Transverse colon (tissue), 4 donors: ENCODE results near the gene UBE2G1. TPM values are rescaled to one million over a fixed set of nuclear protein-coding genes. Genes with fewer than 3 reads are reported as not detected.

Experiments
- DNase-seq: peaks from one replicate; pipeline ENCODE4 v3.0.0-alpha.2; 2019
- H3K27ac ChIP-seq, 4 donors: fragments of 200-600 bp; sonication (generic); 2 replicates each; pipeline ENCODE4 v1.5.1; 2016 to 2018; ENCODE audit warnings: inconsistent platforms in 4 of 4
- H3K27me3 ChIP-seq: fragments of 200-600 bp; sonication (generic); 2 replicates; pipeline ENCODE4 v1.5.1; 2017; ENCODE audit warnings: inconsistent platforms
- H3K36me3 ChIP-seq, 4 donors: fragments of 200-600 bp; sonication (generic); 2 replicates each; pipeline ENCODE4 v1.5.1; 2017 to 2019; ENCODE audit warnings: inconsistent platforms in 4 of 4
- H3K4me1 ChIP-seq, 4 donors: fragments of 200-600 bp; sonication (generic); 2 replicates each; pipeline ENCODE4 v1.5.1; 2017 to 2020; ENCODE audit warnings: inconsistent platforms in 4 of 4
- H3K4me3 ChIP-seq, 4 donors: fragments of 200-600 bp; sonication (generic); 1 replicate in 1 of 4; 2 replicates in 3 of 4; pipeline versions ENCODE4 v1.5.1 to v1.6.1; 2017 to 2019; ENCODE audit warnings: inconsistent platforms in 4 of 4
- H3K9me3 ChIP-seq, 2 donors: fragments of 200-600 bp; sonication (generic); 2 replicates each; pipeline ENCODE4 v1.5.1; 2017 to 2019; ENCODE audit warnings: inconsistent platforms in 2 of 2
- CTCF ChIP-seq, 5 experiments: fragments of 200-600 bp in 3 of 5; fragments of 450-650 bp in 2 of 5; sonication (generic) in 3 of 5; IDR thresholded peaks; 1 replicate in 2 of 5; 2 replicates in 3 of 5; pipeline ENCODE4 v1.5.1; 2016 to 2017; ENCODE audit warnings: antibody characterized with exemption in 5 of 5, inconsistent platforms in 3 of 5, mild to moderate bottlenecking in 2 of 5, moderate library complexity in 1 of 5
- EP300 ChIP-seq: sonication (generic); formaldehyde crosslinking; IDR thresholded peaks from one replicate; pipeline ENCODE4 v1.6.1; 2017; ENCODE audit warnings: antibody characterized with exemption, low read depth
- POLR2A ChIP-seq: fragments of 450-650 bp; IDR thresholded peaks from one replicate; pipeline ENCODE4 v1.6.1; 2016; ENCODE audit warnings: antibody characterized with exemption, mild to moderate bottlenecking, moderate library complexity
- POLR2AphosphoS5 ChIP-seq, 3 donors: sonication (generic); formaldehyde crosslinking; IDR thresholded peaks; one replicate each; pipeline ENCODE4 v1.6.1; 2016; ENCODE audit warnings: antibody characterized with exemption in 3 of 3
- WGBS, 2 donors: methylation state at CpG; one replicate each; pipeline ENCODE4 v1.1.5; 2018; ENCODE audit warnings: low coverage in 1 of 2; 5-methylcytosine and 5-hydroxymethylcytosine counted together
- in situ Hi-C, 4 donors: fragments of 200-750 bp; cut with MboI; loops; one replicate each; pipeline versions ENCODE4 v1.15.0 to v1.15.1; 2017; ENCODE audit warnings: low sequenced_read_pairs in 3 of 4, low pct_ligation_motif_present in 1 of 4, low pct_unique_long_range_greater_than_20kb in 1 of 4
- intact Hi-C: fragments of 100-400 bp; cut with DNase I; formaldehyde crosslinking; loops from one replicate; pipeline ENCODE4 v1.15.1; 2023; ENCODE audit warnings: low total_unique reads
- total RNA-seq, 4 donors: library from RNA; depleted of rRNA; stranded (reverse); fragments of >200 nt; gene quantifications; one replicate each; pipeline ENCODE4 v1.1.0, GENCODE V29; 2016

The UBE2G1 gene
- total RNA-seq, 4 donors from 2014 or later: 41.6 to 104 (median 53.0) TPM

GRCh38 chr17:4276514-4276913 is 90.0 kb downstream of the UBE2G1 start:
- WGBS, 2 donors: 88 to 97% methylated on average over 5 of the region's 5 CpGs
- H3K4me3 ChIP-seq: no peak overlapping the region
- H3K36me3 ChIP-seq: peaks cover 0 to 28% (median 2%) of the 10 kb centered on the region in 4 donors
- no peaks in the 10 kb centered on the region for H3K4me1 ChIP-seq
- in situ Hi-C loops (no loop called here), intact Hi-C loops (no loop called here)
- no peaks in the 10 kb centered on the region for H3K27me3 ChIP-seq
- no peak for DNase-seq
- no peaks in the 10 kb centered on the region for H3K9me3 ChIP-seq
- TF ChIP-seq EP300 (no peak), CTCF (IDR thresholded peaks at IDR 0.05) (no peak), POLR2A (no peak), POLR2AphosphoS5 (IDR thresholded peaks at IDR 0.05) (no peak)
- no peak overlapping the region for H3K27ac ChIP-seq

GRCh38 chr17:4272972-4273368 is 93.5 kb downstream of the UBE2G1 start:
- intact Hi-C loops (no loop called here), in situ Hi-C loops (no loop called here)
- Histone ChIP-seq H3K27ac (no peak overlapping the region), H3K4me3 (no peak overlapping the region), H3K9me3 (no peaks in the 10 kb centered on the region), H3K27me3 (no peaks in the 10 kb centered on the region), H3K4me1 (no peaks in the 10 kb centered on the region), H3K36me3 (peaks cover 0 to 7% (median 2%) of the 10 kb centered on the region in 4 donors)
- TF ChIP-seq POLR2AphosphoS5 (IDR thresholded peaks at IDR 0.05) (no peak), CTCF (IDR thresholded peaks at IDR 0.05) (no peak), EP300 (no peak), POLR2A (no peak)
- WGBS, 2 donors: 90 to 92% methylated on average over 4 of the region's 4 CpGs
- no peak for DNase-seq

- H3K27ac ChIP-seq: no peak overlapping the region
- no peak overlapping the region for H3K4me3 ChIP-seq
- in situ Hi-C loops (no loop called here), intact Hi-C loops (no loop called here)
- no peaks in the 10 kb centered on the region for H3K4me1 ChIP-seq
- H3K27me3 ChIP-seq: no peaks in the 10 kb centered on the region
- H3K36me3 ChIP-seq: peaks cover 0 to 4% (median 0%) of the 10 kb centered on the region in 4 donors
- no peaks in the 10 kb centered on the region for H3K9me3 ChIP-seq
- TF ChIP-seq POLR2A: no peak
- TF ChIP-seq CTCF (IDR thresholded peaks at IDR 0.05): no peak
- TF ChIP-seq POLR2AphosphoS5 (IDR thresholded peaks at IDR 0.05): no peak
- TF ChIP-seq EP300: no peak
- DNase-seq: no peak
- WGBS, 2 donors: 90 to 92% methylated on average over 6 of the region's 6 CpGs
Observed at GRCh38 chr17:4272213-4272971, 94.1 kb downstream of the UBE2G1 start.

GRCh38 chr17:4270736-4271135 is 95.7 kb downstream of the UBE2G1 start:
- DNase-seq: no peak
- in situ Hi-C loops: no loop called here
- Histone ChIP-seq H3K36me3 (peaks cover 0 to 4% (median 0%) of the 10 kb centered on the region in 4 donors), H3K9me3 (no peaks in the 10 kb centered on the region), H3K4me1 (no peaks in the 10 kb centered on the region), H3K27me3 (no peaks in the 10 kb centered on the region), H3K27ac (peak overlapping the region in 3 of 4 donors; percentile 27 to 36 (median 36)), H3K4me3 (no peak overlapping the region)
- intact Hi-C loops: no loop called here
- 64 to 71% methylated on average over 3 of the region's 3 CpGs for WGBS, 2 donors
- no peak for TF ChIP-seq EP300
- no peak for TF ChIP-seq CTCF (IDR thresholded peaks at IDR 0.05)
- no peak for TF ChIP-seq POLR2AphosphoS5 (IDR thresholded peaks at IDR 0.05)
- TF ChIP-seq POLR2A: no peak
